ENCODE results near the gene NECTIN2. TPM values are rescaled to one million over a fixed set of nuclear protein-coding genes. Genes with fewer than 3 reads are reported as not detected.

NECTIN2 gene
- total RNA-seq, 1 experiment from 2014 or later: 76.7 TPM

- Histone ChIP-seq H3K36me3 (ENCODE audit: insufficient read depth, low read length, poor library complexity, severe bottlenecking) (no peaks in the 10 kb centered on the region), H3K4me3 (ENCODE audit: low read depth, low read length, poor library complexity, severe bottlenecking) (no peak overlapping the region), H3K4me1 (ENCODE audit: insufficient read depth, low read length, poor library complexity, severe bottlenecking) (no peaks in the 10 kb centered on the region), H3K27me3 (replicated peaks; ENCODE audit: insufficient read depth, low read depth, low read length, poor library complexity) (no peaks in the 10 kb centered on the region), H3K9me3 (ENCODE audit: low read depth, low read length, poor library complexity, severe bottlenecking) (no peaks in the 10 kb centered on the region), H3K27ac (ENCODE audit: low read depth, low read length, poor library complexity, severe bottlenecking) (no peak overlapping the region)
- POLR2A ChIA-PET (ENCODE audit: low non-redundant PET): no interaction called here
- no peak for TF ChIP-seq CTCF (conservative IDR thresholded peaks at IDR 0.05; ENCODE audit: low read depth, low read length)
- no peak for TF ChIP-seq EZH2 (IDR thresholded peaks at IDR 0.05; ENCODE audit: borderline replicate concordance, low read depth, low read length, poor library complexity, severe bottlenecking)
- intact Hi-C loops (cut with micrococcal nuclease; ENCODE audit: unreplicated experiment): no loop called here
- CTCF ChIA-PET: no interaction called here
- no peak for DNase-seq (ENCODE audit: low spot score)
- no TSS peak for BruUV-seq (replicated peaks)
These were observed 6.8 kb upstream of the NECTIN2 start for GRCh38 chr19:44839276-44839675.

- Histone ChIP-seq H3K9me3 (ENCODE audit: low read depth, low read length, poor library complexity, severe bottlenecking) (no peaks in the 10 kb centered on the region), H3K36me3 (ENCODE audit: insufficient read depth, low read length, poor library complexity, severe bottlenecking) (no peaks in the 10 kb centered on the region), H3K4me1 (ENCODE audit: insufficient read depth, low read length, poor library complexity, severe bottlenecking) (peaks cover 7% of the 10 kb centered on the region), H3K27ac (ENCODE audit: low read depth, low read length, poor library complexity, severe bottlenecking) (no peak overlapping the region), H3K27me3 (replicated peaks; ENCODE audit: insufficient read depth, low read depth, low read length, poor library complexity) (no peaks in the 10 kb centered on the region), H3K4me3 (ENCODE audit: low read depth, low read length, poor library complexity, severe bottlenecking) (no peak overlapping the region)
- no TSS peak for BruUV-seq (replicated peaks)
- ChIA-PET CTCF (interaction anchor here (0.6 kb wide), 1 partner anchor 83 kb away, joined by 6 read pairs; no protein-coding TSS in a partner anchor), POLR2A (ENCODE audit: low non-redundant PET) (no interaction called here)
- intact Hi-C loops (cut with micrococcal nuclease; ENCODE audit: unreplicated experiment): loop anchor here (10.0 kb wide), 1 partner anchor 156 kb away; no protein-coding TSS in a partner anchor
- no peak for DNase-seq (ENCODE audit: low spot score)
- TF ChIP-seq EZH2 (IDR thresholded peaks at IDR 0.05; ENCODE audit: borderline replicate concordance, low read depth, low read length, poor library complexity, severe bottlenecking) (no peak), CTCF (conservative IDR thresholded peaks at IDR 0.05; ENCODE audit: low read depth, low read length) (no peak)
These were observed 5.3 kb upstream of the NECTIN2 start for GRCh38 chr19:44840811-44841210.

- no peaks in the 10 kb centered on the region for H3K36me3 ChIP-seq (ENCODE audit: insufficient read depth, low read length, poor library complexity, severe bottlenecking)
These were observed 4.9 kb upstream of the NECTIN2 start for GRCh38 chr19:44841231-44841630.

More at GRCh38 chr19:44841231-44841630, 4.9 kb upstream of the NECTIN2 start:
- no peak for DNase-seq (ENCODE audit: low spot score)
- no peaks in the 10 kb centered on the region for H3K9me3 ChIP-seq (ENCODE audit: low read depth, low read length, poor library complexity, severe bottlenecking)
- POLR2A ChIA-PET (ENCODE audit: low non-redundant PET): no interaction called here
- intact Hi-C loops (cut with micrococcal nuclease; ENCODE audit: unreplicated experiment): loop anchor here (10.0 kb wide), 1 partner anchor 156 kb away; no protein-coding TSS in a partner anchor
- no peak for TF ChIP-seq EZH2 (IDR thresholded peaks at IDR 0.05; ENCODE audit: borderline replicate concordance, low read depth, low read length, poor library complexity, severe bottlenecking)
- TF ChIP-seq CTCF (conservative IDR thresholded peaks at IDR 0.05; ENCODE audit: low read depth, low read length): no peak
- CTCF ChIA-PET: interaction anchor here (0.6 kb wide), 1 partner anchor 83 kb away, joined by 6 read pairs; no protein-coding TSS in a partner anchor
- peaks cover 7% of the 10 kb centered on the region for H3K4me1 ChIP-seq (ENCODE audit: insufficient read depth, low read length, poor library complexity, severe bottlenecking)
- H3K27me3 ChIP-seq (replicated peaks; ENCODE audit: insufficient read depth, low read depth, low read length, poor library complexity): no peaks in the 10 kb centered on the region
- H3K27ac ChIP-seq (ENCODE audit: low read depth, low read length, poor library complexity, severe bottlenecking): no peak overlapping the region
- no peak overlapping the region for H3K4me3 ChIP-seq (ENCODE audit: low read depth, low read length, poor library complexity, severe bottlenecking)
- no TSS peak for BruUV-seq (replicated peaks)

Data from A673 (cell line).